Small intestine (tissue), 16 donors: ENCODE data around the gene C10orf143. TPM values are rescaled to one million over a fixed set of nuclear protein-coding genes. Genes with fewer than 3 reads are reported as not detected.

Source experiments
- DNase-seq, 2 donors: peaks; one replicate each; pipeline versions ENCODE4 v3.0.0 to v3.0.0-alpha.2; 2013
- FAIRE-seq: peaks from 2 replicates; lab custom pipeline; 2012; peaks lifted over from hg19 to GRCh38; lab: Jason Lieb, UNC
- H3K27ac ChIP-seq, 3 donors: one replicate each; pipeline ENCODE4 v1.5.1; 2013; ENCODE audit warnings: low read length in 2 of 3, mild to moderate bottlenecking in 2 of 3, control low read depth in 1 of 3, inconsistent platforms in 1 of 3, low read depth in 1 of 3, moderate library complexity in 1 of 3
- H3K27me3 ChIP-seq, 3 donors: one replicate each; pipeline ENCODE4 v1.6.1; 2013; ENCODE audit warnings: low read length in 3 of 3, inconsistent platforms in 1 of 3; ENCODE audit not compliant: control insufficient read depth in 3 of 3, insufficient read depth in 3 of 3
- H3K36me3 ChIP-seq, 3 donors: one replicate each; pipeline ENCODE4 v1.6.1; 2013; ENCODE audit warnings: low read length in 3 of 3, inconsistent platforms in 1 of 3, low read depth in 1 of 3, mild to moderate bottlenecking in 1 of 3, moderate library complexity in 1 of 3; ENCODE audit not compliant: control insufficient read depth in 3 of 3, insufficient read depth in 2 of 3
- H3K4me1 ChIP-seq, 3 donors: one replicate each; pipeline ENCODE4 v1.6.1; 2013; ENCODE audit warnings: low read length in 2 of 3, inconsistent platforms in 1 of 3, low read depth in 1 of 3, mild to moderate bottlenecking in 1 of 3, moderate library complexity in 1 of 3; ENCODE audit not compliant: control insufficient read depth in 3 of 3, insufficient read depth in 2 of 3
- H3K4me3 ChIP-seq, 3 donors: one replicate each; pipeline ENCODE4 v1.5.1; 2013; ENCODE audit warnings: low read length in 3 of 3, control low read depth in 1 of 3, inconsistent platforms in 1 of 3, low read depth in 1 of 3, mild to moderate bottlenecking in 1 of 3, moderate library complexity in 1 of 3
- H3K9me3 ChIP-seq, 2 donors: one replicate each; pipeline ENCODE4 v1.6.1; 2013; ENCODE audit warnings: low read depth in 1 of 2, low read length in 1 of 2; ENCODE audit not compliant: control insufficient read depth in 2 of 2, insufficient read depth in 1 of 2
- WGBS, 3 donors: extraction: QIAGEN DNeasy Blood & Tissue Kit; methylation state at CpG; one replicate each; pipeline ENCODE4 v1.1.7; 2013; 5-methylcytosine and 5-hydroxymethylcytosine counted together
- long read RNA-seq, 10 donors: transcript quantifications; one replicate each; lab custom pipeline, GENCODE V29; 2026
- polyA plus RNA-seq, 4 donors: library from polyadenylated mRNA; stranded (reverse) in 3 of 4; unstranded in 1 of 4; fragments of 200-250 nt in 3 of 4; fragments of 120-200 nt in 1 of 4; gene quantifications; one replicate each; pipeline versions ENCODE4 v1.2.1 to v1.2.3, GENCODE V29; 2013
- donor health status: healthy with polysubstance abuse.
- donor health status: control.
- donor health status: control.
- donor health status: Bipolar disorder and iron deficiency.
- donor health status: healthy.

Gene C10orf143
- polyA plus RNA-seq = 1 to 10 TPM; 3.7 to 8.1 (median 5.8) TPM
- long read RNA-seq, donor 1, partial matches to known transcripts = 0 of 3 reads
- long read RNA-seq, donor 1, other reads (novel, unspliced or antisense) = 0 of 3 reads
- long read RNA-seq, donor 2, partial matches to known transcripts = 0 of 1 reads
- long read RNA-seq, donor 2, other reads (novel, unspliced or antisense) = 0 of 1 reads
- long read RNA-seq, donor 3, partial matches to known transcripts = 0 of 1 reads
- long read RNA-seq, donor 3, other reads (novel, unspliced or antisense) = 0 of 1 reads
- long read RNA-seq, donor 4, partial matches to known transcripts = 0 of 1 reads
- long read RNA-seq, donor 4, other reads (novel, unspliced or antisense) = 0 of 1 reads
- long read RNA-seq, donor 5 = 0 reads
- long read RNA-seq, donor 6 = 0 reads
- long read RNA-seq, donor 7 = 0 reads
- long read RNA-seq, donor 8 = 0 reads
- long read RNA-seq, donor 9 = 0 reads
- long read RNA-seq, donor 10, partial matches to known transcripts = 0 of 2 reads
- long read RNA-seq, donor 10, other reads (novel, unspliced or antisense) = 0 of 2 reads

DNA sequence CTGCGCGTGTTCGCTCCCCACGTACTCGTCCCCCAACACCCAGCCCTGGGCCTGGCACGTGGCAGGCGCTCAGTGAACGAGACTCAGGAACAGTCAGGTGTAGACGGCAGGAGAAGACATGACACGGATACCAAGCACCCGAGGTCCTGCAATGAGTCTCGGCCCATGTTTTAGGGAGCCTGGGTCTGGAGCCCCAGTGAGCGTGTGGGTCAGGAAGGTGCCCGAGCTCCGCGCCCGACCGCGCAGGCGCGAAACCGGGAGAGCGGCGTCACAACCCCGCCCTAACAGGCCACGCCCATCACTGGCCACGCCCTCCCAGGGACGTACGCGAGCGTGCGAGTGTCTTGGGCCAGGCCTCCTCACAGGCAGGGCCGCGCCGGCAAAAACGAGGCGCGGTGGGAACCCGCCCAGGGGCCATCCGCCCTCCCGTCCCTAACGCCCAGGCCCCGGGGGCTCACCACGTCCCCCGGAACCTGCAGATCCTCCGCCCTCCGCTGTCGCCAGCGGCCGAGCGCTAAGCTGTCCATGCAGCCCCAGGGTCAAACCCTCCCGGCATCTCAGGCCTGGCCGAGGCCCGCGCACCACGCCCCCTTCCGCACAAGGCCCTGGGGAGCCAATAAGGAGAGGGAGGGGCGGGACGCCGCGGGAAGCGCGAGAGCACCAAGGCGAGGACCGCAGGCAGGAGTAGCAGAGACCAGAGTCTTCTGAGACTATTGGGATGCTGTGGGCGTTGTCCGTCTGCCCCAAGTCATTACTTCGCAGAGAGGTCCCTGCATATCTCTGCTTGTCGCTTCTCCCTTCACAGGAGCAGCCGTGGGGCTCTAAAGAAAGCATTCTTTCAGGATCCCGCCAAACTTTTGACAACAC is at the start of gene C10orf143:
TSS of gene C10orf143 (minus strand) at position 585 of the 867 bp plus-strand sequence. CDS start at position 527, 58 bp downstream.
- 0% methylated on average over 57 to 71 of the region's 71 CpGs for WGBS, 3 donors
- H3K27ac ChIP-seq = peak within 1 kb of the TSS; percentile 87 to 99 (median 91)
- peak; percentile 98 to 100 for DNase-seq
- no peaks in the 10 kb centered on the region for H3K36me3 ChIP-seq
- peak within 1 kb of the TSS; percentile 67 to 96 (median 69) for H3K4me3 ChIP-seq
- no peak for FAIRE-seq
- H3K9me3 ChIP-seq = no peaks in the 10 kb centered on the region
- H3K27me3 ChIP-seq = no peaks in the 10 kb centered on the region
- H3K4me1 ChIP-seq = peaks cover 2 to 5% (median 3%) of the 10 kb centered on the region in 3 donors

- peaks cover 7 to 14% (median 8%) of the 10 kb centered on the region in 3 donors for H3K36me3 ChIP-seq
- WGBS, 3 donors = 84 to 92% (median 88%) methylated on average over 2 of the region's 2 CpGs
- H3K9me3 ChIP-seq = peaks cover 0 to 3% of the 10 kb centered on the region in 2 donors
- no peak overlapping the region for H3K4me3 ChIP-seq
- no peak for DNase-seq
- H3K27ac ChIP-seq = no peak overlapping the region
- no peaks in the 10 kb centered on the region for H3K27me3 ChIP-seq
- no peaks in the 10 kb centered on the region for H3K4me1 ChIP-seq
- no peak for FAIRE-seq
Measured at GRCh38 chr10:130159192-130159794, 48.7 kb upstream of the C10orf143 start.

- FAIRE-seq (no peak), DNase-seq (no peak)
- H3K4me1 ChIP-seq = no peaks in the 10 kb centered on the region
- 69 to 78% (median 78%) methylated on average over 4 of the region's 4 CpGs for WGBS, 3 donors
- no peak overlapping the region for H3K4me3 ChIP-seq
- no peaks in the 10 kb centered on the region for H3K9me3 ChIP-seq
- H3K36me3 ChIP-seq = peaks cover 0 to 24% (median 2%) of the 10 kb centered on the region in 3 donors
- no peaks in the 10 kb centered on the region for H3K27me3 ChIP-seq
- no peak overlapping the region for H3K27ac ChIP-seq
Measured at GRCh38 chr10:130146042-130146441, 35.4 kb upstream of the C10orf143 start.

DNA sequence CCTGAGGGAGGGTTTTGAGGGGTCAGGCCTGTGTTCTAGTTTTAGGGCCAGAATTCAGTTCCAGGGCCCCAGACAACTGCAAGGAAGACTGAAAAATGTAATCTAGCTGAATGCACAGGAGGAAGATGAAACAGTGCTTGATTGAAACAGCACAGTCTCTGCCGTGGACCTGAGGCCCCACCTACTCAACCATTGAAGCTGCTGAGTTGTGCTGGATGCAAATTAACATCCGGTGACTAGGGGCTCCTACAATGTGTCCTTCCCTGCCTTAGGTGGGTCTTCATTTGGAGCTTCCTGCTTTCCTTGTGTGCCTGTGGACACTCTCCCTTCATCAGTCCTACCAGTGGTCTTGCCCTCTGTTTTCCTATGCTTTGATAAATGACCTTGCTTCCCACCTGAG is 31.2 kb upstream of the C10orf143 start:
- Histone ChIP-seq H3K4me3 (no peak overlapping the region), H3K27ac (no peak overlapping the region), H3K4me1 (peaks cover 2 to 15% (median 8%) of the 10 kb centered on the region in 3 donors), H3K9me3 (no peaks in the 10 kb centered on the region), H3K36me3 (peaks cover 0 to 23% (median 0%) of the 10 kb centered on the region in 3 donors), H3K27me3 (no peaks in the 10 kb centered on the region)
- WGBS, 3 donors = 38 to 51% (median 47%) methylated on average over 2 of the region's 2 CpGs
- DNase-seq (no peak), FAIRE-seq (no peak)

DNA sequence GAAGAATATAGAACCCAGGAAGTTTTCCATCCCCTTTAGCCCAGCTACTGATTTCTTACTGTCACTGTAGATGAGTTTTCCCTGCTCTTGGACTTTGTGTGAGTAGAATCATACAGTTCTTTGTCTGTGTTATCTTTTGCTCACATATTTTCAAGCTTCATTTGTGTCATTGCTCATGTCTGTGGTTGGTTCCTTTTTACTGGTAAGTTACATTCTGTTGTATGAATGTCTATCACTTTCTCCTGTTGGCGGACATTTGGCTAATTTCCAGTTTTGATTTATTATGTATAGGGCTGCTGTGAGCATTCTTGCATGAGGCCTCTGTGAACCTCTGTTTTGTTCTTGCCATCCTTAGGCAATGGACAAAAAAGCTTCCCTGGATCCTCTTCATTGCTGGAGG is 30.8 kb upstream of the C10orf143 start:
- H3K4me1 ChIP-seq = peaks cover 2 to 15% (median 8%) of the 10 kb centered on the region in 3 donors
- no peaks in the 10 kb centered on the region for H3K27me3 ChIP-seq
- WGBS, 3 donors = 21 to 41% (median 33%) methylated on average over 1 of the region's 1 CpG
- no peak for DNase-seq
- H3K27ac ChIP-seq = no peak overlapping the region
- no peaks in the 10 kb centered on the region for H3K9me3 ChIP-seq
- H3K4me3 ChIP-seq = no peak overlapping the region
- peaks cover 0 to 23% (median 0%) of the 10 kb centered on the region in 3 donors for H3K36me3 ChIP-seq
- no peak for FAIRE-seq

DNA sequence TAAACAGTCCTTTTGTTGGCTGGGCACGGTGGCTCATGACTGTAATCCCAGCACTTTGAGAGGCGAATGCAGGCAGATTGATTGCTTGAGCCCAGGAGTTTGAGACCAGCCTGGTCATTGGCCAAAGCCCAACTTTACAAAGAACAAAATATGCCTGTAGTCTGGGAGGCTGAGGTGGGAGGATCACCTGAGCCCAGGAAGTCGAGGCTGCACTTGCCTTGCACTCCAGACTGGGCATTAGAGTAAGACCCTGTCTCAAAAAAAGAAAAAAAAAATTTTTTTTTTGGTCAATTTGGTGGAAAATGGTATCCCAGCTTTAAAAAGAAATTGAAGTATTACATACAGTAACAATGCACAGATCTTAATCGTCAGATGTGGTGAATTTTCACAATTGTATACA is 30.4 kb upstream of the C10orf143 start:
- Histone ChIP-seq H3K36me3 (peaks cover 0 to 23% (median 0%) of the 10 kb centered on the region in 3 donors), H3K4me1 (peaks cover 2 to 15% (median 8%) of the 10 kb centered on the region in 3 donors), H3K9me3 (no peaks in the 10 kb centered on the region), H3K4me3 (no peak overlapping the region), H3K27me3 (no peaks in the 10 kb centered on the region), H3K27ac (no peak overlapping the region)
- no peak for DNase-seq
- 79 to 82% (median 82%) methylated on average over 4 of the region's 4 CpGs for WGBS, 3 donors
- no peak for FAIRE-seq

DNA sequence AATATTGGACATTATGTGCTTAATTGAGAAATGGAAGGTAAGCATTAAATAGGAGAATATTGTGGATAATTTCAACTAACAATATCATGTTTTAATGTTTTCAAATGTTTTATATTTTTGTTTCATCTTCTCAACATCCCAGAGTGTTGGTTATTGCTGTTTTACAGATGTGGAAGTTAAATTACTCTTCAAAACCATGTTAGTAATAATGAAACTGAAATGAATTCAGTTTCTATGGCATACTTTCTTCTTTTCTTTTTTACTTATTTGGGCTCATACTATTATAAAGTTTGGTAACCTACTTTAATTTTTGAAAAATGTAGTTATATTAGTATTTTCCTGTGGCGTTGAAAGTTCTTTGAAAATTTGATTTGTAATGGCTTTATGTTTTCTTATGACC is 29.8 kb upstream of the C10orf143 start:
- no peak for DNase-seq
- H3K4me3 ChIP-seq = no peak overlapping the region

More for the DNA sequence above, 29.8 kb upstream of the C10orf143 start:
- Histone ChIP-seq H3K27me3 (no peaks in the 10 kb centered on the region), H3K4me1 (peaks cover 2 to 20% (median 8%) of the 10 kb centered on the region in 3 donors), H3K27ac (no peak overlapping the region), H3K36me3 (peaks cover 0 to 19% (median 0%) of the 10 kb centered on the region in 3 donors), H3K9me3 (no peaks in the 10 kb centered on the region)
- no peak for FAIRE-seq
- 75 to 96% (median 77%) methylated on average over 1 of the region's 1 CpG for WGBS, 3 donors
